Testis (tissue), 2 donors: ENCODE measurements around the gene DDX23.
"Not testable (repeated sequence)": the region's sequence is repeated elsewhere in the genome, so short reads cannot be mapped to it uniquely, and the experiment has no call there.

Experiments
- POLR2A ChIP-seq: fragments of 450-650 bp; IDR thresholded peaks from one replicate; pipeline ENCODE4 v1.6.1; 2017; ENCODE audit warnings: antibody characterized with exemption, mild to moderate bottlenecking, moderate library complexity
- TF ChIP-seq, protein P1 (sequence below), 3 experiments: fragments of 450-650 bp in 2 of 3; fragments of 200-600 bp in 1 of 3; sonication (generic) in 1 of 3; IDR thresholded peaks; one replicate each; pipeline ENCODE4 v1.5.1; 2016 to 2019; ENCODE audit warnings: antibody characterized with exemption in 3 of 3, mild to moderate bottlenecking in 2 of 3, moderate library complexity in 1 of 3

DNA sequence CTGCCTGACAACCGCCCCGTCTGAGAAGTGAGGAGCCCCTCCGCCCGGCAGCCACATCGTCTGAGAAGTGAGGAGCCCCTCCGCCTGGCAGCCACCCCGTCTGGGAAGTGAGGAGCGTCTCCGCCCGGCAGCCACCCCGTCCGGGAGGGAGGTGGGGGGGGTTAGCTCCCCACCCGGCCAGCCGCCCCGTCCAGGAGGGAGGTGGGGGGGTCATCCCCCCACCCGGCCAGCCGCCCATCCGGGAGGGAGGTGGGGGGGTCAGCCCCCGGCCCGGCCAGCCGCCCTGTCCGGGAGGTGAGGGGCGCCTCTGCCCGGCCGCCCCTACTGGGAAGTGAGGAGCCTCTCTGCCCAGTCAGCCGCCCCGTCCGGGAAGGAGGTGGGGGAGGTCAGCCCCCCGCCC is 9.9 kb downstream of the DDX23 start:
- TF ChIP-seq, protein P1, sequence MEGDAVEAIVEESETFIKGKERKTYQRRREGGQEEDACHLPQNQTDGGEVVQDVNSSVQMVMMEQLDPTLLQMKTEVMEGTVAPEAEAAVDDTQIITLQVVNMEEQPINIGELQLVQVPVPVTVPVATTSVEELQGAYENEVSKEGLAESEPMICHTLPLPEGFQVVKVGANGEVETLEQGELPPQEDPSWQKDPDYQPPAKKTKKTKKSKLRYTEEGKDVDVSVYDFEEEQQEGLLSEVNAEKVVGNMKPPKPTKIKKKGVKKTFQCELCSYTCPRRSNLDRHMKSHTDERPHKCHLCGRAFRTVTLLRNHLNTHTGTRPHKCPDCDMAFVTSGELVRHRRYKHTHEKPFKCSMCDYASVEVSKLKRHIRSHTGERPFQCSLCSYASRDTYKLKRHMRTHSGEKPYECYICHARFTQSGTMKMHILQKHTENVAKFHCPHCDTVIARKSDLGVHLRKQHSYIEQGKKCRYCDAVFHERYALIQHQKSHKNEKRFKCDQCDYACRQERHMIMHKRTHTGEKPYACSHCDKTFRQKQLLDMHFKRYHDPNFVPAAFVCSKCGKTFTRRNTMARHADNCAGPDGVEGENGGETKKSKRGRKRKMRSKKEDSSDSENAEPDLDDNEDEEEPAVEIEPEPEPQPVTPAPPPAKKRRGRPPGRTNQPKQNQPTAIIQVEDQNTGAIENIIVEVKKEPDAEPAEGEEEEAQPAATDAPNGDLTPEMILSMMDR (IDR thresholded peaks at IDR 0.05) = not testable (repeated sequence)
- not testable (repeated sequence) for TF ChIP-seq POLR2A
